GM12801 (cell line): Measurements from ENCODE around the gene SLC44A1.

ENCODE experiments used
- TF ChIP-seq, protein P1 (sequence below): IDR thresholded peaks from one replicate; pipeline ENCODE4 v1.5.1; 2011; ENCODE audit warnings: control low read depth; ENCODE audit not compliant: insufficient read length; ENCODE audit errors: extremely low read depth

The SLC44A1 gene

DNA sequence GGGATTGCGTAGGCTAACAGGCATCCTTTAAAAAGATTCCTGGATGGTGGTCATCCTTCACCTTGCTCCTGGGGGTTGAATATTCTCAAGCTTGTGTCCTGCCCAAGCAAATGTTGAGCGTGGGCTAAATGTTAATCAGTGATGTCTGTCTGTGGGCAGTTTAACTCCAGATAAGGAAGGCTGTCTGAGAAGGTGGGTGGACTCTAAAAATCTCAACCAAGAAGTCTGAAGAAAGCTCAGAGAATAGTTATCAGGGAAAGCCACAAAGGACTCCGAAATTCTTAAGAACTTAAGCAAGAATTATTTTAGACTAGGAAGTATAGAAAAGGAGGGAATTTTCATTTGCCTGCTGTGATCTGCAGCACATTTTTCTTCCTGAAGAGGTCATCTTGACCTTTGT lies 125.5 kb downstream of the SLC44A1 start:
- TF ChIP-seq, protein P1, sequence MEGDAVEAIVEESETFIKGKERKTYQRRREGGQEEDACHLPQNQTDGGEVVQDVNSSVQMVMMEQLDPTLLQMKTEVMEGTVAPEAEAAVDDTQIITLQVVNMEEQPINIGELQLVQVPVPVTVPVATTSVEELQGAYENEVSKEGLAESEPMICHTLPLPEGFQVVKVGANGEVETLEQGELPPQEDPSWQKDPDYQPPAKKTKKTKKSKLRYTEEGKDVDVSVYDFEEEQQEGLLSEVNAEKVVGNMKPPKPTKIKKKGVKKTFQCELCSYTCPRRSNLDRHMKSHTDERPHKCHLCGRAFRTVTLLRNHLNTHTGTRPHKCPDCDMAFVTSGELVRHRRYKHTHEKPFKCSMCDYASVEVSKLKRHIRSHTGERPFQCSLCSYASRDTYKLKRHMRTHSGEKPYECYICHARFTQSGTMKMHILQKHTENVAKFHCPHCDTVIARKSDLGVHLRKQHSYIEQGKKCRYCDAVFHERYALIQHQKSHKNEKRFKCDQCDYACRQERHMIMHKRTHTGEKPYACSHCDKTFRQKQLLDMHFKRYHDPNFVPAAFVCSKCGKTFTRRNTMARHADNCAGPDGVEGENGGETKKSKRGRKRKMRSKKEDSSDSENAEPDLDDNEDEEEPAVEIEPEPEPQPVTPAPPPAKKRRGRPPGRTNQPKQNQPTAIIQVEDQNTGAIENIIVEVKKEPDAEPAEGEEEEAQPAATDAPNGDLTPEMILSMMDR, result no peak

DNA sequence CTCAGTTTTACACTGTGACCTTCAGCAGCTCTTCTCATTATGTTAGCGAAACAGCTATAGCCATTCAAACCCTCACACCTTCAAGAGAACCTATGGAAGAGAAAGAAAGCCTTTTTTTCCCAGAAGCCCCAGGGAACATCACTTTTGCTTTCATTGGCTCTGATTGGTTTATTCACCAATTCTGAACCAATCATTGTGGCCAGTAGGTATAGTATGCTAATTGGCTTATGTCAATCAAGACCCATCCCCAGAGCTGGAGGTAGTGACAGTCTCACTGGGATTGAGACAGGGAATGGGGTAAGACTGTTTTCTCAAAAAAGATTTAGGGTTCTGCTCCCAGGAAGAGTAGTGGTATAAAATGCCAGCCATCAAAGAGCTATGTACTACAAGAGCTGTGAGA lies 129.3 kb downstream of the SLC44A1 start:
- TF ChIP-seq, protein P1, result no peak

DNA sequence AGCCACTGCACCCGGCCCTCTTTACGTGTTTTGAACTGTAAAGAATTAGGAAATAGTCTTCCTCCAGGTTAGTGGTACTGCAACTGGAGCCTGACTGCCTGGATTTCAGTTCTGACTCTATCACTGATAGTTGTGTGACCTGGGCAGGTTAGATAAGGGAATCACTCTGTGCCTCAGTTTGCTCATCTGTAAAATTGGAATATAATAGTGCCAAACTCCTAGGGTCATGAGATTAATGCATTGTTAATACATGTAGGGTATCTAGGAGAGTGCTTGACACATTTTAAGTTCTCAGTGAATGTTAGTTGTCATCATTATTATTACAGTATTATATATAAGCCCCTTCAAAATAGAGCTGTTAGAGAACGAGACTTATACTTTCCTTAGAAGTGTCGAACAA lies 130.9 kb downstream of the SLC44A1 start:
- TF ChIP-seq, protein P1, result no peak

DNA sequence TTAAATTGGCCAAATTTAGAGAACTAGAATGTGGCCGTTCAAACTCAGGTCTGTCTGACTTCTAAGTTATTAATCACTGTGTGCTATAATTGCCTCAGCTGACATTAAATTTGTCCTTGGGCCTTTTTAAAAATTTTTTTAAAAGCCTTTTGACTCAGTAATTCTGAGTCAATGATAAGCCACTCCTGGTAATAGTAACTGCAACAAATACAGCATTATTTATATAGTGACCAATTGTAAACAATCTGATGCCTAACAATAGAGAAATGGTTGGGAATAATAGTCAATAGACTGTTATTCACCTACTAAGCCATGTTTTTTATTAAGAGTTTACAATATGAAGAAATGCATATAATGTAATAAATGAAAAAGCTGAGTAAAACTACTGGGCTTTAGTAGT lies 132.4 kb downstream of the SLC44A1 start:
- TF ChIP-seq, protein P1, result no peak

DNA sequence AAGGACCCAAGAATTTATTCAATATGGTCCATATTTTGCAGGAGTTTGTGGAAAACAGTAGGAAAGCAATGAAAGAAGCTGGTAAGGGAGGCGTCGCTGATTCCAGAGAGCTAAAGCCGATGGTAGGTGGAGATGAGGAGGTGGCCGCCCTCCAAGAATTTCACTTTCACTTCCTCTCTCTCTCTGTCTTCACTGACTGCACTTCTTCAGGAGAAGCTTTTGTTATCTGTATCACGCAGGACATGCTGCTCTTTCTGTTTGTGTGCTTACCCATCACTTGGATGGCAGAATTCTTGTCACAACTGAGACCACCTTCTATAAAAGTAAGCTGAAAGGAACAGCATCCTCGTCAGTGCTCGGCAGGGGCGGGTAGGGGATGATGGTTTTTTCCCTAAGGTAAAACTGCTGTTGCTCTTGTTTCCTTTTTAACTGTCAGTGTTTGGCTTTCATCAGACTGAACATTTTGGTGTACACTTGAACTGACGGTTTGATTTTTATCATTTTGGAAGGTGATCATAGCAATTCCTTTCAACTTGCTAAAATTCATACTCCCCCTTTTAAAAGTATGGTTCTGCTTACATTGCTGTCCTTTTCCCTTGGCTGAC lies 141.0 kb downstream of the SLC44A1 start:
- TF ChIP-seq, protein P1, result no peak

DNA sequence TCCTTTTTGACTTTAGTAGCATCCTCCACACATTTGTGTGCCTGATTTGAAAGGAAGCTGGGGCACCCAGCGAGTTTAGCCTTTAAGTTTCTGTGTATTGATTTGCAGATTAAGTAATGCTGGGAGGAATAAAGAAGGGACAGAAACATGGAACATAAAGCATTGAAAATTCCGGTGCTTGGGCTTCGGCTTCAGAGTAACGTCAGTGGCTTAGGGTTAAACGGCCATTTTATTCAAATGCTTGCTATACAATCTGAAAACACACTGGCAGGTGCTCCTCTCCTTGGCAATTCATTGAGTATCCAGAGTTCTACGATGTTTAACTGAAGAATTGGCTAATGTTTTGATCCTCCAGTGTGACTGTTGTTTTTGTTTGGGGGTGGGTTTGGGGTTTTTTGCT lies 145.3 kb downstream of the SLC44A1 start:
- TF ChIP-seq, protein P1, result no peak

DNA sequence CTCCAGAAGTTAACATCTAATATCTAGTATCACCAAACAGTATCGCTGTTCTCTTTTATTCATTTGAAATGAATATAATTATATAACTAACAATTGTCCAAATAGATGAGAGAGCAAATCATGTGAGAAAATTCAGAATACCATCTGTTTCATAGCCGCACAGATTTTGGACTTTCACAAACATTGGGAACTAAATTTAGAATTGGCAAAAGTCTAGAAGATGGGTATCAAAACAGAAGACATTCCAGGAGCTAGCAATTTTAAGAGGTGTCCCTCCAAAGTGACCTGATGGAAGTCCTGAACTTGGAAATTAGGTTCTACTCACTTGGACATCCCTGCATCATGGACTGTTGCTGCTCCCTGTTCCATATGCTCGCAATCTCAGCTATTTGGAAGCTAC lies 146.4 kb downstream of the SLC44A1 start:
- TF ChIP-seq, protein P1, result no peak

DNA sequence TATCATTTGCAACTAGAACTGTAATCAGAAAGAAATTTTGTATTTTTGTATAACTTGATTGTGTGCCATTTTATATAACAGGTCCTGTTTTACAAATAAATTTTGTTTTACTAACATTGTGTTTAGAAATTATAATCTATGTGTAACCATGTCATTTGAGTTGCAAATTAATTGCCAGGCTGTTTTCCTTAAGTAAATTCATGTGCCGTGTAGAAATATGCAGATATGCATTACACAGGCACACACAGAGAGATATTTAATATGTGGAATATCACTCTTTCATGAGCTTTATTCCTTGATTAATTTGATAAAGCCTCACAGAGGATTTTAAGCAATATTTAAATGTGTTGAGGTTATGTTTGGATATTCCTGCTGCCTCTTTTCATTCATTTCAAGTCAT lies 146.8 kb downstream of the SLC44A1 start:
- TF ChIP-seq, protein P1, result no peak
